ENCODE results near the gene PUSL1.

PUSL1 gene, protein sequence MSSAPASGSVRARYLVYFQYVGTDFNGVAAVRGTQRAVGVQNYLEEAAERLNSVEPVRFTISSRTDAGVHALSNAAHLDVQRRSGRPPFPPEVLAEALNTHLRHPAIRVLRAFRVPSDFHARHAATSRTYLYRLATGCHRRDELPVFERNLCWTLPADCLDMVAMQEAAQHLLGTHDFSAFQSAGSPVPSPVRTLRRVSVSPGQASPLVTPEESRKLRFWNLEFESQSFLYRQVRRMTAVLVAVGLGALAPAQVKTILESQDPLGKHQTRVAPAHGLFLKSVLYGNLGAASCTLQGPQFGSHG
- total RNA-seq, result 1.9 to 16.3 (median 7.0) reads per million in 17 experiments

DNA sequence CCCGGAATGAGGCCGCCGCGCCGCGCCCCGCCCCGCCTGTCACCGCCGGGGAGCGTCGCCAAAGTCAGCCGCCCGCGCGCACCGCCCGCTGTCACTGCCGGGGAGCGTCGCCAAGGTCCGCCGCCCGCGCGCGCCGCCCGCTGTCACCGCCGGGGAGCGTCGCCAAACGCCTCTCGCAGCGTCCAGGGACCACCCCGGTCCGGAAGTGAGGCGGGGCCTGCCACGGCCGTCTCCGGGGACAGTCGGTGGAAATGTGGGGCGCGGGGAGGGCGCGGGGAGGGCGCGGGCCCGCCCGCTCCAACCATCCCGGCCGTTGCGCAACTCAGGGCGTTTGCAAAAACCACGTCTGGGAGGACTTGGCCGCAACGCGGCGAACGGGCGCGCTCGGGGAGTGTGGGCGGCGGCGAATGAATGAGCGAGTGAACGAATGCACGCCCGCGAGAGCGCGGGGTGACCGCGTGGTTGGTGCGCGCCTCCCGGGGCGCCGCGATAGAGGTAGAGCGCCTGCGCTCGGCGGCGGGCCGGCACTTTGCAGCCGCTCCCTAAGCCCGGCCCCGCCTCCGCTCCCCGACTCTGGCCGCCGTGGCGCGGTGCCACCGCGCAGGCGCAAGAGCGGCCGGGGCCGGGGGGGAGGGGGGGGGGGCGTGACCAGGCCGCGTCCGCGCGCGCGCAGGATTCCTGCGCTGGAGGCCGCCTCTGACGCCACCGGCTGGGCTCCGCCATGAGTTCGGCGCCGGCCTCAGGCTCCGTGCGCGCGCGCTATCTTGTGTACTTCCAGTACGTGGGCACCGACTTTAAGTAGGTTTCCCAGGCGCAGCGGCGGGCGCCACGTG is at the start of gene PUSL1, which contains the start of gene ACAP3:
Gene PUSL1 (plus strand): TSS at position 675 of the 833 bp plus-strand sequence. CDS start 47 bp downstream, at position 722.
Gene ACAP3 (minus strand): TSS at position 8 of the 833 bp plus-strand sequence. CDS start 115 bp downstream, outside the sequence.
- peak; percentile 93 to 98 (median 96) for DNase-seq

DNA sequence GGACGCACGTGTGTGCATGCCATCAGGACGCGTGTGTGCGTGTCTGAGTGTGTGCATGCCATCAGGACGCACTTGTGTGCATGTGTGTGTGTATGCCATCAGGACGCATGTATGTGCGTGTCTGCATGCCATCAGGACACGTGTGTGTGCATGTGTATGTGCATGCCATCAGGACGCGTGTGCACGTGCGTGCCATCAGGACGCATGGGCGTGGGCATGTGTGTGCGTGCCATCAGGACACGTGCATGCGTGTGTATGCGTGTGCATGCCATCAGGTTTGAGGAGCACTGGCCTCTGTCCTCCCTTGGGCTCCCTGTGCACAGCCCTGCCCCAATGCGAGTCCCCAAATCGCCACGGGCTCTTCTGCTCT is 49.3 kb upstream of the PUSL1 start:
- DNase-seq, result no peak

DNA sequence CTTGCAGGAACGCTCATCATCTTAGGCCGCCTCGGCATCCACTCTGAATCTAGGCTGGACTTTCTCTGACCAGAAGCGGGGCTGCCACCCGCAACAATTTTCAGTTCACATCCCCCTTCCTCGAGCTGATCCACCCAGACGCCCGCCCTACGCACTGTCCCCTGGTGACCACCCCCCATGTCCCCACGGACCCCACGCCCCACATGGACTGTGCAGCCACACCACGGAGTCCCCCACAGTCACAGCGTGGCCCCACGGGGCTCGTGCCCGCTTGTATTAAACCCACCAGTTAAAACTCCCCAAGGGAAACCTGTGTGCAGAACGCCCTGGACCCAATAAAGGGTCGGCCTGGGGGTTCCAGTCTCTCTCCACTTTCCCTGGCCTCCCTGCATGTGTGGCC is 48.9 kb upstream of the PUSL1 start:
- DNase-seq, result no peak

DNA sequence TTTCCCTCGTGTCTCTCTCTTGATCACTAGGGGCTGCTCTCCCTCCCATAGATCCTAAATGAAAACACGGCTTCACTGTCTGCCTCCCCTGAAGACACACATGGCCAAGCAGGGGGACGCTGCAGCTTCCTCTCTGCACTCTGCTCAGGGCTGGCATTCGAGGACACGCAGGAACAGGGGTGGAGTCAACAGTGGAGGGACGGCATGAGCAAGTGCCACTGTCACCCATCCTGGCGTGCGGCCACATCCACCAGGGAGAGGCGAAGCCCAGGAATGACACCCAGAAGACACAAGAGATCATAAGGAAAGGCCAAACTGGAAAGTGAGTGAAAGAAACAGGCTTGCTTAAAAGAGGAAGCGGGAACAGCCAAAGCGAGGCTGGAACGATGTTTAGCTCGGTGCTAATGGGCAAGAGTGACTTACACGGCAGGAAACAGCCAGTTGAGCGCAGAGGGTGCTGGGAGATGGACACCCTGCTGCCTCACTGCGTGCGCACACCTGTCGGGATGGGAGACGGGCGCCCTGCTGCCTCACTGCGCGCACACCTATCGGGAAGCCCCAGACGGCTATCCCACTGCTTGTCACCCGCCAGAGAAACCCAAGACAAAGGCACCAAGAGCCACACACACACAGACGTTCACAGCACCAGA is 48.3 kb upstream of the PUSL1 start:
- DNase-seq, result peak; percentile 44 to 58 (median 54)

DNA sequence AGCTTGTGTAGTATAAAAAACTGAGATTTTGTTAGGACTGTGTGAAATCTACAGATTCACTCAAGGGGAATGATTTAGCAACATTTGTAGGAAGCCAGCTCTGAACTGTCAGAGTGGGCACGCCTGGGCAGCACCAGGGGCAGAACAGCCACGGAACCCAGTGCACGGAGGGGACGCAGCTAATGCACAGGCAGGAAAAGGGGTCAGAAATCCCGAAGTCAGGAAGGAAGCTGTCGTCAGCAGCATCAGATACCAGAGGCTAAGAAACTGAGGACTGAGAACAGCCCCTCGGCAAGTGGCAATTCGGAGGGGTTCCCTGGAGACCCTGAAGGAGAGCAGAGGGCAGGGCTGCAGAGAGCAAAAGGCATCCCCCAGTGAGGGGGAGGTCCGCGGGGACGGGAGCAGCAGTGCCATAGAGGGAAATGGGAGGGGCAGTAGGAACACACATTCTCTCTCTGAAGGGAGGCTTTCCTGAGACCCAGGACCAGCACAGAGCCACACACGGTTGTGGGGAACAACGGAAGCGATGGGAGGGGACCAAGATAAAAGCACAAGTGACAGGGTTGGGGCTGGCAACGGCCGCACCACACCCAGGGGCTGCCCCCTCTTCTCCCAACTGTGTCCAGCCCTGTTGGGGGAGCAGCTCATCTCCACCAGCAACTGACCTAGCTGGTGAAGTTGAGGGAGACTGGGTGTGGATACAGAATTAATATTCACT is 47.4 kb upstream of the PUSL1 start:
- DNase-seq, result no peak

DNA sequence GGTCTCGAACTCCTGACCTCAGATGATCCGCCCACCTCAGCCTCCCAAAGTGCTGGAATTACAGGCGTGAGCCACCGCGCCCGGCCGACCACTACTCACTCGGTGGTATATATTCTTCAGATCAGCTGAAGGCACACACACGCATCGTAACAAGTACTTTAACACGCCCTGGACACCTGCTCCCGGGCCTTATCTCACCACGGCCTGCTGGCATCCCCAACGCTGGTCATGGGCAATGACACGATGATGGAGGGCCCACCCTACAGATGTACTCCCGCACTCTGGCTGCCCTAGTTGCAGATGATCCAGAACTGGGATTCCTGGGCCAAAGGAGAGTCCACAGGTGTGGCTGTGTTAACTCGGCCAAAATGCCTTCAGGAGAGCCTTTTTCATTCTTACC is 46.3 kb upstream of the PUSL1 start:
- no peak for DNase-seq

DNA sequence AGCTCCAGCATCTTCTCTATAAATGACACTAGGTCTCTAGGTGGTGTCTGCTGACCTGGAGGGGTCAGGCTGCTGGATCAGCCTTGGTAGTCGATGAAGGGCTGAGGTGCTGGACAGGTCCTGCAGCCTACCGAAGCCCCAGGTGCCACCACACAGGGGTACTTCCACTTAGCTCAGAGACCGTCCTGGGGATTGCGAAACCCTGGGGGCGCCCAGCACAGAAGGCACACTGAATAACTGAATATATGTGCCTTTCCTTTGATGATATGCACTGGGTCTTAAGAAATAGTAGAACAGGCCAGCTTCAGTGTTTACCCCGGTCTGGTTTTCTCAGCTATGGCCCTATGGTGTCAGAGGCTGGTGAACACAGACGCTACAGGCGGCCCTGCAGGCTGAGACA is 45.6 kb upstream of the PUSL1 start:
- no peak for DNase-seq

DNA sequence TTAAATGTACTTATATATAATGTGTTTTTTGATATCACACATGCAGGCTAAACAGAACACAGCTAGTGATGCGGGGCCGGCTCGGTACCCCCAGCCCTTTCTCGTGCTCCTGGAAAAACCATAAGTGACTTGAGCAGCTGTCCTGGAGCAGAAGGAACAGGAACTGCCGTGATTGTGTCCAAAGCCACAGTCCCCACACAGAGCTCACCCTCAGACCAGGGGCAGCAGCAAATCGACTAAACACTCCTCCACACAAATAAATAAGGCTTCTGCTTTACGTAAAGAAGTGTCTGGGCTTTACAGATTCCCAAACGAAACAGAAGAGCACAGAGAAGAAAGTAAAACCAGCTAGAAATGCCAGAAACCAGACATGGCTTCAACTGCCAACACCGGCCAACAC is 44.4 kb upstream of the PUSL1 start:
- DNase-seq, result no peak

DNA sequence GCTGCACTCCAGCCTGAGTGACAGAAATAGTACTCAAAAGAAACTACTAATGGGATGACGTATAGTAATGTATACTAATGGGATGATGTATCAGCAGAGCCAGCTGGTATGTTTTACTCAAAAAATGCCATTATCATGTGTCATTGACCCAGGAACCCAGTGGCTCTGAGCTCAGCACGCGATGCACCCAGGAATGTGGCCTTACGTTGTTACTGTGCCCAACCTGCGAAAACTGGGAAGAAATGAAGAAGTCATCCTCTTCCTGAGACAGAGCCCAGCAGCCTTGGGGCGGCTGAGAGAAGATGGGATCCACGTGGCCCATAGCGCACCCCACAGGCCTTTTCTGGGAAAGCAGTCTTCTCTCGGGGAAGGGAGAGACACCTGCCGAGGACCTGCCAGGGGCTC is 43.5 kb upstream of the PUSL1 start:
- DNase-seq, result peak in 2 of 4 experiments; percentile 15 to 37

DNA sequence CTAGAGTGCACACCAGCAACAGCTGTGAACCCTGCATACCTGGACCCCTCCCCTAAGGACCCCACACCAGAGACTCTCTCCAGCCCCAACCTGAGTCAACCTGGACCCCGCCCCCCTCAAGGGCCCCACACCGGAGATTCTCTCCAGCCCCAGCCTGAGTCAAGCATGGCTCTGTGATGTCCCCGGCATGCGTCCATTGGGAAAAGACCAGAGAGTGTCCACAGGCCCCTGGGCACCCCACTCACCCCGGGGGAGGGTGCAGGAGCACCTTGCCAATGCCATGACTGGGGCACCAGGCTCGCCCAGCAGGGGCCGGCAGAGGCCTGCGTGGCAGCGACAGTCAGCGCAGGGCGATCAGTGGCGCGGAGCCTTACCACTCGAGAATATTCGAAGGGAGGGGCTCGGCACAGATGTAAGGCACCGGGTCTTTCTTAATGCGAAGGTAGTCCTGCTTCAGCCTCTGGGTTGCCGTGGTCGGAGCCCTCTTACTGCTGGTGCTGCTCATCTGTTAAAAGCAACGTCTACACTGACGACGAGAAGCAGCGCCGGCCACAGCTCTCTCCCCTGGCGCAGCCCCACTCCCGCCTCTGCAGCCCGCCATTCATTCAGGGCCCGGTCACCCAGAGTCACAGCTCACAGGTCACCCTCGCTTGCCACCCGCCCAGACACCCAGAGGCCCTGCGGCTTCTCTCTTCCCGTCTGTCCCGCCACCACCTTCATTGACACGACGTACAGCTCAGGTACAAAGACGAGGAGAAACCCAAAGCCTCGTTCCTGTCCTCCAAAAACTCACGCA is 40.7 kb upstream of the PUSL1 start:
- no peak for DNase-seq

DNA sequence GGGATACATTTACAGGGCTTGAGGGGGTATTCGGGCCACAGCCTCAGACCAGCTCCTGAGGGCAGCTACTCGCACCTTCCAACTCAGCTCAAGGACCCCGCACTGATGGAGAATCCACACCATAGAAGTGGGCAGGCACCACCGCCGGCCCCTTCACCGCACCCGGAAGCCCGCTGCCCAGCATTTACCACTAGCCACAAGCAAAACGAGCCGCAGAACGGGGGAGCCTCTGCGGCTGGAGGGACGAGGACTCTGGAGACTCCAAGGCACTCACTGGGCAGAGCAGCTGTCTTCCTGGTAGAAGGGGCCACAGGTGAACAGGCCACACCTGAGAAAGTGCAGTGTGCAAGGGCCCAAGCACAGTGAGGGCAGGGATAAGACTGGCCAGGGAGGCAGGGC is 40.1 kb upstream of the PUSL1 start:
- no peak for DNase-seq

DNA sequence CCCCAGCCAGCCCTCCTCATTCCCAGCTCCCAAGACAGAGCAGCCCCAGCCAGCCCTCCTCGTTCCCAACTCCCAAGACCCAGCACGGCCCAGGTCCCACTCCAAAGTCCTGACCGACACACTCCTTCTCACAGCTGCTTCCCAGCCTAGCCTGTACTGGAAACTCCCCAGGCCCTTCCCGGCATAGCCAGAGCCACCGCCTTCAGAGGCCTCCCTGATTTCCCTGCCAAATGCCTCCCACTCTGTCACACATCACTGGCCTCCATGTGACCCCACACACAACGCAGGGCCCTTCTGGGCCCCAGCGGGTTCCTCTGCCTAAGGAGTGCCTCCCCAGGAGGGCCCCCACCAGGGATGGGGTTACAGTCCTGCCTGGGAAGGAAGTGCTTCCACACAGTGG is 37.6 kb upstream of the PUSL1 start:
- DNase-seq, result no peak

DNA sequence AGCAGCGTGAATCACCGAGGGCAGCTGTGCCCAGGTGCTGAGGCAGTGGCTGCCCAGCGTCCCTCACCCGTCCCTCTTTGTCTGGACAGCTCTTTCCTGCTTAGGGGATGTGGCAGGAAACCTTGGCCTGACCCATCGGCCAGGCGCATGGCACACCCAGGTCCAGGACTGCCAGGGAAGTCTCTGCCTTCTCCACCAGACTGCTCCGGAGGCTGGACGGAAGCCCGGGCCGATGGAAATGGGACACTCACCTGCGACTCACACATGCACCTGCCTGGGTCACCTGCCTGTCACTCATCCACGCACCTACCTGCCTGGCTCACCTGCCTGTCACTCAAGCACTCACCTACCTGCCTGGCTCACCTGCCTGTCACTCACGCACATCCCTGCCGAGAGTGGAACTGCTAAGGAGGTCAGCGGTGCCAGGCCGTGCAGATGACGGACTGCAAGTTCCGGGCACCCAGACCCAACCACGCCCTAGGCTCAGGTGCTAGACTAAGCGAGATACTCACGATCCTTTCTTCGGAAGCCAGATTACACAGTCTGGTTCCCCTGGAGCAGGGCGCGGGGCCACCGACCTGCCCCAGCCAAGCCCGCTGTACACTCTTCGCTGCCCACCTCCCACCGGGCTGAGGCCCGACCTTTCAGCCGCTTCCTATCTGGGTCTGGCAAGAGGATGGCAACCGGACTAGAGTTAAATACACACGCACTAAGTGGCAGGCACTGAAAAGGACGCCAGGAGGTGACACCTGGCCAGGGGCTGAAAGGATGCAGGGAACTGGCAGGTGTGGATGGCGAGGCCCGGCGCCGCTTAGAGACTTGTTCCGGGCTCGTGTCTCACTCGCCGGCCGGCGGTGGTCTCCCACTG is 35.8 kb upstream of the PUSL1 start:
- DNase-seq, result peak in 1 of 4 experiments; percentile 4

DNA sequence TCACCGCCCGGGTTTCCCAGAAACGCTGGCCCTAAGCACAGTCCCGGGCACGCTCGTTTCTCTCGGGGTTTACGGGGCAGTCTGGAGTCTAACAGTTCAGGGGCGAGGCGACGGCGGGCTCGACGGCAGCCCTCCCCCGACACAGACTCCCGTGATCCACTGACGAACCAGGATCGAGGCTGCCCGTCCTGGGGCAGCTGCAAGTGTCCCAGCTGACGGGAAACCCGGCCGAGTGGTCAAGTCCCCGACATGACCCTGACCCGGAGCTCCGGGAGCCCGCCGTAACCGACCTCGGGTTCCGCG is 35.2 kb upstream of the PUSL1 start:
- peak; percentile 13 to 59 (median 40) for DNase-seq

DNA sequence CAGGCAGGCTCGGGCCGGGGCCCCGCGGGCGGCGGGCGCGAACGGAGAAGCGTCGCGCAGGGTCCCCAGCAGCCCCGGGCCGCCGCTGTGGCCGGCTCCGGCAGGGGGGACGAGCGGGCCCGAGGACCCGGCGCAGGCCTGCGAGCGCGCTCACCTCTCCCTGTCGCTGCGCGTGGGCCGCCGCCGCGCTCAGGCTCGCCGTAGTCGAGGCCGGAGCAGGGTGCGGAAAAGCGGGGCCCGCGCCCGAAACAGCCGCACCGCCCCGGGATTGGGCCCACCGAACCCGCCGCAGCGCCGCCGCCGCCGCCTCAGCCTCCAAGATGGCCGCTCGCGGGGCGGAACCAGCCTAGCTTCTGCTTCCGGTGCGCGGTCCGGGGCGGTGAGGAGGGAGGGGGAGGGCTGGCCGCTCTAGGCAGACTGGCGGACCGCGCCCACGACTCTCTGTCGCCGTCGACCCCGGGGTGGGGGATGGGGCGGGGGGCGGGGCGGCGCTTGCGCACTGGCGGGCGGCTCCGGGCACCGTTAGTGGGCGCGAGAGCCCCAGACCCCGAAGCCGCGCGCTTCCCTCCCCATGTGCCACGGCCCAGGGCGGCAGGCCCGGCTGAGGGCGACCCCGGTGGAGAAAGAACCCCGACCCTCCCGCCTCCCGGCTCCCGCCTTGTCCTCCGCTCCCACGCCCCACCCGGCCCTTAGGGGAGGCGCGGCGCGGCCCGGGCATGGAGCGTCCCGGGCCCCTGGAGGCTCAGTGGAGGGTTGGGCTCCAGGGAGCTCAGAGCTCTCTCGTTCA is 34.7 kb upstream of the PUSL1 start, which contains the start of gene UBE2J2:
Gene UBE2J2 (minus strand): TSS at position 343 of the 787 bp plus-strand sequence. CDS start 5,862 bp downstream, outside the sequence.
- DNase-seq, result peak; percentile 92 to 97 (median 95)

DNA sequence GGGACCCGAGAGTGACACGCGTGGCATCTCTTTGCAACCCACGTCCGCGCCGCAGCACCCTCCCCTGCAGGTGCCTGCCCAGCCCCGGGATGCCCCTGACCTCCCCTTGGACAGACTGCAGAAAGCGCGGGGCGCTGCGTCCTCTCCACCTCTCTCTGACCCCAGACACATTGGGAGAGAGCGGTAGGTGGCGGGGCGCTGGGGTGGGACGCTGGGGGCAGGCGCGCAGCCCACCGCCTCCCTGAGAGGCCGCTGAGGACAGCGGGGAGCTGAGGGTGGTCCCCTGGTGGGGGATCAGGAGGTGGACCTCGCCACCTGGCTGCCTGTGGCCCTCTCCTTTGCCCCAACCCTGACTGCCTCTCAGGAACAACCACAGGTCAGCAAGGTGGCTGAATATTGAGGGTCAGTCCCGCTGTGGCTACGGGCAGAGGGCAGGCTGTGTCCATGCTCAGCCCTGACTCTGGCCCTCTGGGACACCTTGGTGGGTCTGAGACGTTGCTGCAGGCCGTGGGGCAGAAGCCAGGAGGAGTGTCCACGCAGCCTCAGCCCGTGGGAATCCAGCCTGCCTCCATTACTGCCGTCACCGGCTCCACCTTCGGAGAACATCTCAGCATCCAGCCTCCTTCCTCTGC is 34.0 kb upstream of the PUSL1 start:
- no peak for DNase-seq

DNA sequence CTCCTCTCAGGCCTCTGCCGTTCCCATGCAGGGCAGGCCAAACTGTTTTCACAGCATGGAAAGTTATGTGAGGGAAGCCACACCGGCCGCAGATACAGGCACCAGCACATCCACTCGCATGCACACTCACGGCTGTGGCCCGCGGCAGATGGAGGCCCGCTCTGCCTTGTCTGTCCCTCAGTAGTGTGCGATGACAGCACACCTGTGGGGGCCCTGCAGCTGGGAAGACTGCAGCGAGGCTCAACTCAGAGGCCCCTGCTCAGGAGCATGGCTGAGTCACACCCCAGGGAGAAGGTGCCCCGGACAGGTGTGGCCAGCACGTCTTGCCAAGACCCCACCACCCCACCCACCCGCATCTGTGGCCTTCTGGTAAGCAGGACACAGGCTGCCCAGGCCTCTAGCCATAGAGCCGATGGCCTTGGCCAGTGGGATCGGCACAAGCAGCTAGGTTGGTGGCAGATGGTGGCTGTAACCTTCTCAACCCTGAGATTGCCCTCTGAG is 33.4 kb upstream of the PUSL1 start:
- DNase-seq, result no peak

DNA sequence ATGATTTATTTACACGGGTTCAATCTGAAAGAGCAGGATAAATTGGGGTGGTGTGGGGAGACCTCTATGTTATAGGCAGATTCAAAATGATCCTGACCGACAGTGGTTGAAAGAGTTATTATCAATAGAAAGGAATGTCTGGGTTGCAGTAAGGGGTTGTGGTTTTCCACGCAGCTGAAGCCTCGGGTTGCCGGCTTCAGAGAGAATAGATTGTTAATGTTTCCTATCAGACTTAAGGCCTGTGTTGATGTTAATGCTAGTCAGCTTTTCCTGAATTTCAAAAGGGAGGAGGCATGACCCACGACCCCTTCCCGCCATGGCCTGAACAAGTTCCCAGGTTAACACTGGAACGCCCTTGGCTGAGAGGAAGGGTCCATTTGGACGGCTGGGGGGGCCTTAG is 32.6 kb upstream of the PUSL1 start:
- DNase-seq, result no peak

DNA sequence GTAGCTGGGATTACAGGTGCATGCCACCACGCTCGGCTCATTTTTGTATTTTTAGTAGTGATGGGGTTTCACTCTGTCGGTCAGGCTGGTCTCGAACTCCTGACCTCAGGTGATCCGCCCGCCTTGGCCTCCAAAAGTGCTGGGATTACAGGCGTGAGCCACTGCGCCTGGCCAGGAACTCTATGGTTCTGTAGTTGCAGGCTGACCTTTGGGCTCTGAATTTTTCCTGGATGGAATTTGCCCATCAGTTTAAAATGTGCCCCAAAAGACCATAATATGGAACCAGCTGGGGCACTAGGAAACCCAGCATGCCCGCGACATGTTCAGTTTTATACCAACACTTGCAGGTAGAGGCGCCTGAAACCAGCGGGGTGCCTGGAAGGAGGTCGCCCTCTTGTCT is 29.8 kb upstream of the PUSL1 start:
- DNase-seq, result no peak

All from suppressor macrophage (primary cell).